NCI-H774 (cell line): ENCODE data around the gene BRIP1.
"Not testable (repeated sequence)": the region's sequence is repeated elsewhere in the genome, so short reads cannot be mapped to it uniquely, and the experiment has no call there.

Experiments used
- DNase-seq: peaks from one replicate; lab custom pipeline; 2025; lab: John Stamatoyannopoulos, UW

BRIP1 gene

DNA sequence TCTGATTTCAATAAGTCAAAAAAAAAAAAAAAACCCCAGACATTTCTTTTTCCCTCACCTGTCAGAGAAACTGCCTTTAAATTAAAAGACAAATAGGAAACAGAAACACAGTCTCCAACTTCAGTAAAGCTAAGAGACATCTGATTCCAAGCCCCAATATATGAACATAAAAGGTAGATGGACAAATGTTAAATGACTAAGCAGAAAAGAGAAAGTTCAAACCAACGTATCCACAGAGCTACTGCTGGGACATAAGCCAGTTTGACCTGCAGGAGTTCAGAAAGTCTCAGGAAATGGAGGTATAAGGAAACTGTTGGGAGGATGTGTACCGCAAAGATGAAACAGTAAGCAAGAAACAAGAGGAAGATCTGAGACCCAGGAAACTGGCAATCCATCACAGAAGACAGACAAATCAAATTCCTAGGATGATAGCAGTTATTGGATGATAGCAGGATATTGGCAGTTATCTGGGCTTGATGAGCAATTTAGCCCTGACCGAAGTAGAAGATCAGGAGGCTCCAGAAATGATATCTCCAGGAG is 135.0 kb downstream of the BRIP1 start:
- no peak for DNase-seq

DNA sequence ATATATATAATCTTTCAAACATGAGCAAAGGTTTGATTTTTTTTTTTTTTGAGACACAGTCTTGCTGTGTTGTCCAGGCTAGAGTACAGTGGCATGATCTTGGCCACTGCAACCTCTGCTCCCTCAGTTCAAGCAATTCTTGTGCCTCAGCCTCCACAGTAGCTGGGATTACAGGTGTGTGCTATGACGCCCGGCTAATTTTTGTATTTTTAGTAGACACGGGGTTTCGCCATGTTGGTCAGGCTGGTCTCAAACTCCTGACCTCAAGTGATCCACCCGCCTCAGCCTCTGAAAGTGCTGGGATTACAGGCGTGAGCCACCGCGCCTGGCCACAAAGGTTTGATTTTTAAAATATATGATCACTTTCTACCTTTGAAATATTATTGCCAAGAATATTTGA is 135.5 kb downstream of the BRIP1 start:
- DNase-seq = not testable (repeated sequence)

DNA sequence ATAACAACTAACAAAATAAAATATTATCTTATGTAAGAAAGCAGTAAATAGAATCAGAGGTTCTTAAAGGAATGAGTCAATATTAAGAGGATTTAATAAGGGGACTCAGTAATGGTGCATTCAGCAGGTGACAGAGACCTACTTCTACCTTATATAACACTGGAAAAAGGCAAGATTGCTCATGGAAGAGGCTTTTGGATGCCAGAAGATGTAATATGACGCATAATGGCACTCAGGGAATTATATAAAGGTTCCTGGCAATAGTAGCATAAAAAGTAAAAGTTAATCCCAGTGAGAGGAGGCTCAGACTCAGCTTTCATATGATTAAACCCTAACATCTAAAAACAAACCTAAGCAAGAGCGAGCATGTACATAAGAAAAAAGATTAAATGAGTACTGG is 136.4 kb downstream of the BRIP1 start:
- DNase-seq = no peak

DNA sequence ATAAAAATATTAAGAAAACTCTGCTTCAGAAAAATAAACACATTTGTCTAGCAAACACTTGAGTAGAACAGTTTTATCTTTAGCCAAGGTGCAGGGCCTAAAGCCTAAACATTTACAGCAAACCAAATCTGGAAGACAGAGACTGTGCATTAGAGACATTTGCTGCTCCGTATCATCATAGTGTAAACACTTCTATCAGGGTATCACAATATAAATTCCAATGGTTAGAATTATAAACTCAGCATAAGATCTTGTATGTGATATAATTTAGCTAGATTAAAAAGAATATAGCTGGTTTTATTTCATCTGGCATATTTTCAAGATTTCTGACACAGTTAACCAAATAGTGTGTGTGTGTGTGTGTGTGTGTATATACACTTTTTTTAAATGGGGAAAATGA is 138.6 kb downstream of the BRIP1 start:
- no peak for DNase-seq

DNA sequence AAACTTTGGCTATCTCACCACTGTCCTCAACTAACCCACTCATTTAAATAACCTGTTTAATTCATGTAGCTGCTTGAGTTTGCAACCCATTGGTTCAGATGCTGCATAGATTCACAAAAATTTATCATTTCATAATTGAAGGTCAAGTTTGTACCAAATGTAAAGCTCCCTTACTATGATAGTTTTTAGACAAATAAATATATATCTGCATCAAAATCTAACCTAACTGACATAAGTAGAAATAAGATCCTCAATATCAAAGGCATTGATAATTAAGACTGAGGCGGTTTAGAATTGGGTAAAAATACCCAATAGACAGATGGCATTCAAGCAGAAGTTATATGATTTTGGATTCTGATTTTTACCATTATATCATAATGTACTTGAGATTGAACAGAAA is 139.4 kb downstream of the BRIP1 start:
- DNase-seq = no peak

DNA sequence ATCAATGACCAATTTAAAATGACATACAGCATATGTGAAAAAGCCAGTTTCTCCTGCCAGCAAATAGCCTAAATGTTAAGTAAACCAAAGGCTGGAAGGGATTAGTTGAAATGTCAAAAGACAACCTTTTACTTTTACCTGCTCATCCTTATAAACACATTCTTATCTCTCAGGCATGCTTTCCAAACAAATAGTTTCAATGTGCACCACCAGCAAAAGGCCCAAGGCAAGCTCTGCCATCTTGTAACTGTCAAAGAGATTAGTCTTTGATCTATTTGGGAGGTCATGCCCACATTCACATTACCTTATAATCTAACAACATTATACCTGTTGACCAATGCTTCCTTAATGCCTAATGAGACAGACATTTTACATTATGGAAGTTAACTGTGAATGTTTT is 140.1 kb downstream of the BRIP1 start:
- DNase-seq = no peak

DNA sequence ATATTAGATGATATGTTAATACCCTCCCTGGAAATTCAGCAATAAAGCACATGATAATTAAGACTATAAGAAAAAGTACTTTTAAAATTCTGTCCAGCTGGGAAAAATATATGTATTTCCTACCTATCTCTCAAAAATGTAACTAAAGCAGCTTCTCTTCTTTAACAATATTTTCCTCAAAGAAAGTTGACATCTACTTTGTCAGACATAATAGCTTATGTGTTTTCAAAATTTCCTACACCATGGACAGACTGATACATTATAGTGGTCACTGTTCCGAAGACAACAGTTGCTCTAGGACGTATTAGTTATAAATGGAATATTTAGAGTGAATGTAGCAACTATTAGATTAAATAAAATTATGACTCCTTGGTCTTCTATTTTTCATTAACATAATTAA is 140.9 kb downstream of the BRIP1 start:
- DNase-seq = no peak

DNA sequence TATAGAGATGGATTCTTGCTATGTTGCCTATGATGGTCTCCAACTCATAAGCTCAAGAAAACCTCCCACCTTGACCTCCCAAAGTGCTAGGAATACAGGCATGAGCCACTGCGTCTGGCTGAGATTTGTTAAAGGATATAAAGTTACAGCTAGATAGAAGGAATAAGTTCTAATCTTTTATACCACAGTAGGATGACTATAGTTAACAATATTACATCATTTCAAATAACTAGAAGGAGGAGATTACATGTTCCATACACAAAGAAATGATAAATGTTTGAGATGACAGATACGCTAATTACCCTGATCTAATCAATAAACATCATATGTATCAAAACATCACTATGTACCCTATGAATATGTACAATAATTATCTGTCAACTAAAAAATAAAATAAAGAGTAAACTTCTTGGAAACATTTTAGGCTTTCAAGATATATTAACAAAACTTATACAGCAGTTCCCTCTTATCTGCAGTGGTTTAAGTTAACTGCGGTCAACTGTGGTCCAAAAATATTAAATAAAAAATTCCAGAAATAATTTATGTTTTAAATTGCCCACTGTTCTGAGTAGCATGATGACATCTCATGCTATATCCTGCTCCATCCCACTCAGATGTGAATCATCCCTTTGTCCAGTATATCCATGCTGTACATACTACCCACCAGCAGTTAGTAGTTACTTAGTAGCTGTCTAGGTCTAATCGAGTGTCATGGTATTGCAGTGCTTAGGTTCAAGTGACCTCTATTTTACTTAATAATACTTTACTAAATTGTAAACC is 143.1 kb downstream of the BRIP1 start:
- DNase-seq = no peak

DNA sequence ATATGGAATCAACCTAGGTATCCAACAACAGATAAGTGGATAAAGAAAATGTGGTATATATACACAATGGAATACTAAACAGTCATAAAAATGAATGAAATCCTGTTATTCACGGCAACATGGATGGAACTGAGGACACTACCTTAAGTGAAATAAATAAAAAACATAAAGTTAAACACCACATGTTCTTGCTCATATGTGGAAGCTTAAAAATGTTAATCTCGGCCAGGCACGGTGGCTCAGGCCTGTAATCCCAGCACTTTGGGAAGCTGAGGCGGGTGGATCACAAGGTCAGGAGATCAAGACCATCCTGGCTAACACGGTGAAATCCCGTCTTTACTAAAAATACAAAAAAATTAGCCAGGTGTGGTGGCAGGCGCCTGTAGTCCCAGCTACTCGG is 144.1 kb downstream of the BRIP1 start:
- not testable (repeated sequence) for DNase-seq

DNA sequence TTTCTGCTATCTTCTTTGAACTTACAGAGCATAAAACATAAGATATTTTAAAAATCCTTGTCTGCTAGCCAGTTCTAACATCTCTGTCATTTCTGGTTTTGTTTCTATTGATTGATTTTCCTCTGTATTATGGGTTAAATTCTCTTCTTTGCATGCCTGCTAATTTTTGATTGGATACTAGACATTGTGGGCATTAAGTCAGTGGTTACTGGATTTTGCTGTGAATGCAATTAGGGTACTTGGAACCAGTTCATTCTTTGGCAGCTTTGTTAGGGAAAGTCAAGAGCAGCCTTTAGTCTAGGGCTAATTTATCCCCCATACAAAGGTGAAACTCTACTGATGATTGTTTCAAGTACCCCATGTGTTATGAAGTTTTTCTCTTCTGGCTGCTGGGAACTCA is 145.3 kb downstream of the BRIP1 start:
- DNase-seq = no peak

DNA sequence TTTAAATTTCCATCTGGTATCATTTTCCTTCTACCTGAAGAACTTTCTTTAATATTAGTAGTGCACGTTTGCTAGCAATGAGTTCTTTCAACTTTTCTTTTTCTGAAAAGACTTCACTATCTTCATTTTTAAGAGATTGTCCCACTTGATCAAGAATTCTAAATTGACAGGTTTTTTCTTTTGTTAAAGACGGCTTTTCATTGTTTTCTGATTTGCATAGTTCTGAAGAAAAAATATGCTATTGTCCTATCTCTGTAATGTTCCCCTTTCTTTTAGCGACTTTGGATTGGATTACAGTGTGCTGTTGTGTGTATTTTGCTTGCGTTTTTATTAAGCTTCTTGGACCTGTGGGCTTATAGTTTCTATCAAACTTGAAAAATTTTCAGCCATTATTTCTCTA is 146.0 kb downstream of the BRIP1 start:
- no peak for DNase-seq

DNA sequence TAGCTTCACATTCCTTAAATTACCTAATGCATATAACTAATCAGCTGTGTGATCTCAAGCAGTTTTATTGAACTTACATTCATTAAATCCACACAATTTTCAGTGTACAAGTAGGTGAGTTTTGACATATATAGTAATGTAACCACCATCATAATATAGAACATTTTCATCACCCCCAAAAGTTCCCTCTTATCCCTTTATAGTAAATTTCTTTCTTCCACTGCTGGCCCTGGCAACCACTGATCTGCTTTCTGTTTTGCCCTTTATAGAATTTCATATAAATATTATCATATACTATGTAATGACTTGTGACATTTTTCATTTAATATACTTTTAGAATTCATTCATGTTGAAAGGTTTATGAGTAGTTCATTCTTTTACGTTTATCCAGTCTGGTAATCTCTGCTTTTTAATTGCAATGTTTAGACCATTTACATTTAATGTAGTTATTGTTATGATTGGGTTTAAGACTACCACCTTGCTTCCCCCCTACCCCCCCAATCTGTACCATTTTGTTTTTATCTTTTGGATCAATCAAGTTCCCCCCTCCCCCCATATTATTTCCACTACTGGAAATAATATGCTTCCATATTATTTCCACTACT is 147.0 kb downstream of the BRIP1 start:
- no peak for DNase-seq

DNA sequence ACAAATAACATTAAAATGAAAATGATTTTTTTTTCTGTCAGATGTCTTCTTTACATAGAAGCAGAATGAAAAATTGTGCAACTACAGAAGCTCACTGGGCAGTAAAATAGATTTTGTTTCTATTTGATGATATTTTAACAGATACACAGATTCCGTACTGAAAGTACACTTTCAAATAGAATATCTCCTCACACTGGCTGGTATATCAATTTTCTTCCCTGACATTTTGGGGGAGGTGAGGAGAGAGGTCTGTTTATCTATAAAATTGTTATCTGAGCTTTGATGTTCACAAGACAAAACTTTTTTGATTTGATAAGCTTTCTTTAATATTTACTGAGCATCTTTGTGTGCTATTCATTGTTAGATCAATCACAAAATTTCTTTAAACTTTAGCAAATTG is 148.0 kb downstream of the BRIP1 start:
- DNase-seq = no peak

DNA sequence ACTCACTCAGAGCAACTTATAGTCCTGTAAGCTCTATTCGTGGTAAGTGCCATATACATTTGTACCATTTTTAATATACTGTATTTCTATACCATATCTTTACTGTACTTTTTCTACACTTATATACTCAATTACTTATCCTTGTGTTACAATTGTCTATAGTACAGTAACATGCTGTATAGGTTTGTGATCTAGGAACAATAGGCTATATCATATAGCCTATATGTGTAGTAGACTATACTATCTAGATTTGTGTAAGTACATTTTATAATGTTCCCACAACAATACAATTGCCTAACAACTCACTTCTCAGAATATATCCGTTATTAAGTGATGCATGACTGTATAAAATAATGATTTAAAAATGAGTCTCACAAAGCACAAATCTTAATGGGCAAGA is 149.0 kb downstream of the BRIP1 start:
- DNase-seq = no peak

DNA sequence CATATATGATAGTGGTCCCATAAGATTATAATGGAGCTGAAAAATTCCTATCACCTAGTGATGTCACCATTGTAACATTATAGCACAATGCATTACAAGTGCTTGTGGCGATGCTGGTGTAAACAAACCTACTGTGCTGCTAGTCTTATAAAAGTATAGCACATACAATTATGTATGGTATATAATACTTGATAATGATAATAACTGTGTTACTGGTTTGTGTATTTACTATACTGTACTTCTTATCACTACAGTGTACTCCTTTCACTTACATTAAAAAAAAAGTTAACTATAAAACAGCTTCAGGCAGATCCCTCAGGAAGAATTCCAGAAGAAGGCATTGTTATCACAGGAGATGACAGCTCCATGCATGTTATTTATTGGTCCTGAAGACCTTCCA is 150.3 kb downstream of the BRIP1 start:
- no peak for DNase-seq

DNA sequence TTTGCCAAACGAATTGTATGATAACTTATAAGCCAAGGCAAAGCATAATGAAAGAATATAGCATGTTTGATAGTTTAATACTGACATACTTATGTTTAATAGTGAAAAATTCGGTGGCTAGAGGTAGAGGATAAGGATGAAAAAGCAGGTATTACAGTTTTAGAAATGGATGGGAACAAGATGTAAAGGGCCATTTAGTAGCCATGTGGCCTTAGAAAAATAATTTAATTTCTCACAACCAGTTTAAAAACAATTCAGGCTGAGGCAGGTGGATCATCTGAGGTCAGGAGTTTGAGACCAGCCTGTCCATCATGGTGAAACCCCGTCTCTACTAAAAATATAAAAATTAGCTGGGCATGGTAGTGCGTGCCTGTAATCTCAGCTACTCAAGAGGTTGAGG is 152.8 kb downstream of the BRIP1 start:
- DNase-seq = no peak

DNA sequence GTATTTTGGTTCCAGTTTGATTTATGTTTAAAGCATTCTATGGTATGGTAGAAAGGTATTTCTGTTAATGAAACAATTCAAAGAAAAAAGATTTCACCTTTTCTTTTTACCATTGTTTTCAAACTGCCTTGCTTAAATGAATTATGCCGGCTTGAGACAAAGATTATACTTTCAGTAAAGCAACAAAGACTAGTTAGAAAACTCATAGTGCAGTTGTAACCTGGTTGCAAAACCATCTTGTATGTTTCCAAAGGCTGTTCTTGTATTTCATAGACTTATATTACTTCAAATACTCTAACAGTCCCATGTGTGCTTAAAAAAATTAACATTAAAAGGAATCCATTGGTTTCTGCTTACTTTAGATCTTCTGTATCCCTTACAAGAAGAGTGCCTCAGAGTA is 153.8 kb downstream of the BRIP1 start:
- DNase-seq = no peak

DNA sequence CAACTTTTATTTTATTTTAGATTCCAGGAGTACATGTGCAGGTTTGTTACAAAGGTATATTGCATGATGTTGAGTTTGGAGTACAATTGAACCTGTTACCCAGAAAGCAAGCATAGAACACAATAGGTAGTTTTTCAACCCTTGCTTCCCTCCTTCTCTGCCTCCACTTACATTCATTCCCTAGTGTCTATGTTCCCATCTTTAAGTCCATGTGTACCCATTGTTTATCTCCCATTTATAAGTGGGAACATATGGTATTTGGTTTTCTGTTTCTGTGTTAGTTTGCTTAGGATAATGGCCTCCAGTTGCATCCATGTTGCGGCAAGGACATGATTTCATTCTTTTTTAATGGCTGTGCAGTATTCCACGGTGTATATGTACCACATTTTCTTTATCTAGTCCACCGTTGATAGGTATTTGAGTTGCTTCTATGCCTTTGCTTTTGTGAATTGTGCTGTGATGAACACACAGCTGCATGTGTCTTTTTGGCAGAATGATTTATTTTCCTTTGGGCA is 158.3 kb downstream of the BRIP1 start:
- no peak for DNase-seq

DNA sequence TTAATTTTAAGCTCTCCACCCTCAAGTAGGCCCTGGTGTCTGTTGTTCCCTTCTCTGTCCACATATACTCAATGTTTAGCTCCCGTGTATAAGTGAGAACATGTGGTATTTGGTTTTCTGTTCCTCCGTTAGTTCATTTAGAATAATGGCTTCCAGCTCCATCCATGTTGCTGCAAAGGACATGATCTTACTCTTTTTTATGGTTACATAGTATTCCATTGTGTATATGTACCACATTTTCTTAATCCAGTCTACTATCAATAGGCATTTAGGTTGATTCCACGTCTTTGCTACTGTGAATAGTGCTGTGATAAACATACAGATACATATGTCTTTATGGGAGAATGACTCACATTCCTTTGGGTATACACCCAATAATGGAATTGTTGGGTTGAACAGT is 160.9 kb downstream of the BRIP1 start:
- no peak for DNase-seq

DNA sequence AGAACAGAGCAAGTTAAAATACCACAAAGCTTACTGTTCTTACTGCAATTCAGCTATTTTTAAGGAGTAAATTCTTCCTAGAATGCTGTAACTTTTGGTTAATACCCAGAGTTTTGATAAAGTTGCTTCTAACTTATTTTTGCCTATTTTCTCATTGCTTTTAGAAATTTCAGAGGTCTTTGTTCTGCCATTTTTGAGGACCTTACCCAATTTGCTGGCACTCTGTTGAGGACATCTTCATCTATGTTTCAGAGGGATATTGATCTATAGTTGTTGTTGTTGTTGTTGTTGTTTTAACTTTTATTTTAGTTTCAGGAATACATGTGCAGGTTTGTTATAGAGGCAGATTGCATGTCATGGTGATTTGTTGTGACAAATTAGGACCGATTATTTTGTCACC is 161.3 kb downstream of the BRIP1 start:
- no peak for DNase-seq

DNA sequence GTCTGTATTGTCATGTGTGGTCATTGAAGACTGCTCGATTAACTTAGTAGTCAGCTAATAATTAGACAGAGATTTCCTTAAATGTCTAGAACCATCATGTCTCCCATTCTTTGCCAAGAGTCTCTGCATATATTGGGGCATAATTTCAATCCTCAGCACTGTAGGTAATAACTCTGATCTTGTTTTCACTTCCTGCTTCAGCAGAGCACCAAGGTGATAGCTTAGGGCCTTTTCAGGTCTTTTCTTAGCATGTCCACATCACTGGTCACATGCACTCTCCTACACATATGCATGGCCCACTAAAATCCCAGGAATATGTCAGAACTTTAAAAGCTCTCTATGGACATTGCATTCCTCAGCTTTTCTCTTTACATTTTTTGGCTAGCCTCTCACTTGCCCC is 162.0 kb downstream of the BRIP1 start:
- DNase-seq = no peak

DNA sequence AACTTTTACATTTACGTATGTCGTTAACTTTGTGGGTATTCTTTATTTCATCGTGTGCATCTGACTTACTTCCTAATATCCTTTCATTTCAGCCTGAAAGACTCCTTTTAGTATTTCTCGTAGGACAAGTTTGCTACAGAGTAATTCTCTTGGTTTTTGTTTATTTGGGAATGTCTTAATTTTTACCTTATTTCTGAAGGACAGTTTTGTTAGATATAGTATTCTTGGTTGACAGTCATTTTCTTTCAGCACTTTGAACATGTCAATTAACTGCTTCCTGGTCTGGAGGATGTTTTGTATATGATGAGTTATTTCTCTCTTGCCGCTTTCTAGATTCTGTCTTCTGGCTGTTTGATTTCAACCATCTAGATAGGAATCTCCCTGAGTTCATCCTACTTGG is 163.1 kb downstream of the BRIP1 start:
- DNase-seq = no peak

DNA sequence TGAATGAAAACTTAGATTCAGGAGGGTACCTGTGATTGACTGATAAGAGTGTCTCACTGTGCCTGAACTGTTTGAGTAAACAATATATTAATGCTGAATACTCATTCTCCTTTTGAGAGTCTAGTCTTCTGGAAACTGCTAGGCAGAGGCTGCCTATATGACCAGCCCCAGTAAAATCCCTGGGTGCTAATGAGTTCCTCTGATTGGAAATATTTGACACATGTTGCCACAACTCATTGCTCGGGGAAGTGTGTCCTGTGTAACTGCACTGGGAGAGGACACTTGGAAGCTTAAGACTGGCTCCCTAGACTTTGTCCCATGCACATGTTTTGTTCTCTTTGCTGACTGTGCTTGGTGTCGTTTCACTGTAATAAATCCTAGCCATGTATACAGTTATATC is 163.6 kb downstream of the BRIP1 start:
- no peak for DNase-seq

DNA sequence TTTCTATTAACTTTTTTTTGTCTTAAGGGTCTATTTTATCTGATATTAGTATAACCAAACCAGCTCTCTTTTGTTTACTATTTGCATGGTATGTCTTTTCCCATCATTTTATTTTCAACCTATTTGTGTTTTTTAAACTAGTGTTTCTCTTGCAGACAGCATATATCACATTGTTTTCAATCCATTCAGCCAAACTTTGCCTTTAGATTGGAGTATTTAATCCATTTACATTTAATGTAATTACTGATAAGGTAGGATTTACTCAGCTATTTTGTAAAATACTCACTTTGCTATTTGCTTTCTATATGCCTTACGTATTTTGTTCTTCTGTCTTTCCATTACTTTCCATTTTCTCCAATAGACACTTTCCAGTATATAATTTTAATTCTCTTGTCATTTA is 164.3 kb downstream of the BRIP1 start:
- DNase-seq = no peak
